Midbrain (tissue), 1 donor: ENCODE results near the gene RANBP1.
"Not testable (repeated sequence)": the region's sequence is repeated elsewhere in the genome, so short reads cannot be mapped to it uniquely, and the experiment has no call there.

Experiments
- DNase-seq: peaks from one replicate; lab custom pipeline; 2025; lab: John Stamatoyannopoulos, UW

Gene RANBP1

GRCh38 chr22:20154602-20155187 lies 38.8 kb downstream of the RANBP1 start:
- DNase-seq: no peak

GRCh38 chr22:20155330-20156041 lies 39.6 kb downstream of the RANBP1 start:
- DNase-seq: peak; percentile 66

GRCh38 chr22:20156042-20156389 lies 40.1 kb downstream of the RANBP1 start:
- no peak for DNase-seq

DNA sequence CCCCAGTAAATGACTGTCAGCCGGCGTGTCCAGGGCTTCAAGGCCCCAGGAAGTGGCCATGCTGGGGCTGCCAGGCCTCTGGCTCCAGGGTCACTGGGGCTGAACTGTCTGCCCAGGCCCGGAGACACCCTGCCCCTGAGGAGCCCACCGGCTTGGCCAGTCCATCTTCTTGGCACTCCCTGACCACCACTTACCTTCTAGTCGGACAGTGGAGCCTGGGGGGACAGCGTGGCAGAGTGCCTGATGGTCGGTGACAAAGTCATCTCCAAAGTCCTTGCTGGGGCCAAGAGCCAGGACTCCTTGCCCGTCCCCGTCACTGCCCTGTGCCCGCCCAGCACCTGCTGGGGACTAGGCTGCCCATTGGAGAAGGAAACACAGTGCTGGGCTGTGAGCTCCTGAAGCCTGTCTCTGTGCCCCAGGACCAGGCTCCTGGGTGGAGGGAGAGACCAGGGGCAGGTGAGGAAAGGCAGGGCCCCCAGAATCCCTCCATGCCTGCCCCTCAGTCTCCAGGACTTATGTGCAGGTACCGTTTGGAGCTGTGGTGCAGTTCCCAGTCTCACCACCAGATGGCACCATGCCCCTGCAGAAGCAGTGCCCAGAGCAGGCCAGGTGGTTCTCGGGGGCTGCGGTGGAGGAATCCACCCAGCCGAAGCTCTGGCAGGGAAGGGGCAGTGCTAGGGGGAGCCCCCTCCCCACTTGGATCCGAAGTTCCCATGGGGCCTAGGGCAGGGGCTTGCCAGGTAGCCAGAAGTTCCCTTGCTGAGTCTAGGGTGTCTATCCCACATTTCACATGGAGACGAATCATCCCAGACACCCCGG lies 40.9 kb downstream of the RANBP1 start:
- DNase-seq: peak; percentile 70

DNA sequence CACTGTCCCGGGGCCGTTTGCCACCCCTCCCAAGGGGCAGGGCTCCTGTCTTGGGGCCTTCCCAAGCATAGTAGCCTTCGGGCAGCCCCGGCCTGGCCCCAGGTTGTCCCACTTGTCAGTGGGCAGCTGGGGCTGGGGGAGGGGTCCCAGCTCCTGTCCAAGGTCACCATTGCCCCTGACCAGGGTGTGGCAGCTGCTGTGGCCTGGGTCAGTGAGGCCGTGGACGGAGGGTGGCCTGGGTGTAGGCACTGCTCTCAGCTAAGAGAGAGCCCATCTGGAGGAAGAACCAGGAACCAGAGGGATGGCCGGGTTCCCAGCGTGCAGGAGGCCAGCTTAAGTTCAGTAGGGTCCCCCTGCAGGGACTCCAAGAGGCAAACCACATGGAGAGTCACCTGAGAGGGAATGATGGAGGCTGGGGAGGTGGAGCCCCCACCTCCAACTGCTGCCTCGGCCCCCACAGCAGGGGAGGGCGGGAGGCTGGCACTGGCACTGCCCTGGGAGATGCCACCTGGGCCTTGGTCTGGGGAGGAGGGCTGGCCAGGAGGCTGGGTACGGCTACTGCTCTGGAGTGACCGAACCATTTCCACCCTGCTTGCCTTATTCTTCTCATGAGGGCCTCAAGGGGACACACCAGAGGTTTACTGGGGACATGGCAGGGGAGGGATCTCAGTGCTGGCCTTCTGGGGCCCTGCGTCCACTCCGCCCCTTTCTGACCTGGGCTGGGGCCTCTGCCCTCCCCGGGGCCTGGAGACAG lies 41.7 kb downstream of the RANBP1 start:
- DNase-seq: no peak

DNA sequence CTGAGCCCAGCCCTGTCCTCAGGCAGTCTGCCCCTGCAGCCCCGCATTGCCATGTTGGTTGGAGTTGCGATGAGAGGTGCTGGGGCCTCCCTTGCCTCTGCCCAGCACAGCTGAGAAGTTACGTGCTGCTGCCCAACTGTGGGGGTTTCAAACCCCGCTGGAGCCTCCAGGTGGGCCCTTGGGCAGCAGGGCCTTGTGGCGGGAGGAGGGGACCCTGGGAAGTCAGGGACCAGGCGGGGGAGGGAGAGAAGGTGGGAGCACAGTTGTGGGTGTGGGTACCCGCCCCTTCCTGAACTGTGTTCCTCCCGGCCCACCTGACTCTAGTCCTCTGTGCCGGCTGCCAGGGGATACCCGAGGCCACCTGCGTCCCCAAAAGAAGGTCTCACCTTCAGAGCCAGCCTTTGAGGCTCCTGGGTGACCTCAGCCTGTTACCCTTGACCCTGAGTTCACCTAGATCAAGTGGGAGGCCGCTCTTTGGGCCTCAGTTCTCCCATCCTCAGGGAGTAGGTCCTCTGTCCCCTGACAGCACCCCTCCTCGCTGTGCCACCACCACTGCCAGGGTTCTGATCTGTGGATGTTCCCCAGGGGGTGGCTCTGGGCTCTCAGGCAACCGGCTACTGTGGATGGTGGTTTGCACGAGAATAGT lies 42.6 kb downstream of the RANBP1 start:
- DNase-seq: no peak

DNA sequence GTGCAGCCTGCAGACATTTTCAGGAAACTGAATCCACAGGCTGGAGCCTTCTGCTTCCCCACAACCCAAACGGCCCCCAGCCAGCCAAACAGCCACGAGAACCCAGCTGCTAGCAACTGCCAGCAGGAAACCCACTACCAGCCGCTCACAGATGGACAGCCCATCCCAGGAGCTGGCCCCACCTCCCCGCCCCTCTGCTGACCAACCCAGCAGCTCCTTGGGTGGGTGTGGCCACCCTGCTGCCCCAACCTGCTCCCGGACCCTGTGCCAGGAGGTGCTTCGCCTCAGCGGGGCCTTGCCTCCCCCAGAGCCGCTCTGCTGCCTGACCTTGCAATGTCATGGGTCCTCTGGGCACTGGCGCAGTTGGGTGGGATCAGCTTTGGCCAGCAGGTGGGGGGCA lies 43.2 kb downstream of the RANBP1 start:
- no peak for DNase-seq

GRCh38 chr22:20159531-20159930 lies 43.6 kb downstream of the RANBP1 start:
- not testable (repeated sequence) for DNase-seq

DNA sequence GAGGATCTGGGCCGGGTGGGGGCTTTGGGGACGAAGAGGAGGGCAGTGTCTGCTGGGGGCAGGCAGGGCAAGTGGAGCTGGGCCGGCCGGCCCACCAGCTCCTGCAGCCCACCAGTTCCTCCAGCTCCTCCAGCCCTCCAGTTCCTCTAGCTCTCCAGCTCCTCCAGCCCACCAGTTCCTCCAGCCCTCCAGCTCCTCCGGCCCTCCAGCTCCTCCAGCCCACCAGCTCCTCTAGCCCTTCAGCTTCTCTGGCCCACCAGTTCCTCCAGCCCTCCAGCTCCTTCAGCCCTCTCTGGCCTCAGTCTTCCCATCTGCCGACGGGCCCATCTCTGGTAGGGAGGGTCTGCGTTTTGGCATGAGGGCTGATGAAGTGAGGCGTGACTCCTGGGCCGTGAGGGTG lies 44.1 kb downstream of the RANBP1 start:
- DNase-seq: no peak

GRCh38 chr22:20164863-20165262 lies 49.0 kb downstream of the RANBP1 start:
- DNase-seq: no peak

DNA sequence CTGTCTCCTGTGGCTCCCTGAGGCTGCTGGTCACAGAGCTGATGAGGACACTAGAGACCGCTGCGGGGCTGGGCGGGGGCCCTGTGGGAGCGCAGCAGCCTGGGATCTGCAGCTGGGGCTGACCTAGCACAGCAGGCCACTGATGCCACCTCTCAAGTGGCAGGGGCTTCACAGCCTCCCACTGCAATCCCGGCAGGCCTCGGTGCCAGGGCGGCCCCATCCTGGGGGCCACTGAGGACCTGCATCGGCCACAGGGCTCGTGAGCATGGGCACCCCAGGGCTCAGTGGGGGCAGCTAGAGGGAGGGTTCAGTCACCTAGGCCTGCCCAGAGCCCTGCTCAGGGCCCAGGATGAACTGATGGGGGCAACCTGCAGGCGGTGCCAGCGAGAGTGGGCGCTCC lies 49.5 kb downstream of the RANBP1 start:
- DNase-seq: no peak

DNA sequence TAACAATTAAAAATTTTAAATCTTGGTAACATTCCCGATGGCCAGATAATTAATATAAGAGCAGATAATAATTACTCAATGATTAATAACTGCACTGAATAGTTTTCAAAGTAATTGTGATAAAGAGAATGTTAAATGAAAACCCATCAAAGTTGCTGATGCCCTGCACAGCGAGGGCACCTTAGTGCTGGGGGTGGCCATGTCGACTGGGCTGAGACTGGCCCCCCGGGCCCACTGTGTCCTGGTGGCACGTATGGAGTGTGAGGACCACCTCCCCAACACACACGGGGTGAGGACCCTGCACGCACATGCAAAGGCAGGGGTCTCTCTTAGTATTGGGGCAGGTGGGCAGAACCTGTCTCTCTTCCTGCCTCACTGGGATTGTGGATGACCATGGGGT lies 50.0 kb downstream of the RANBP1 start:
- DNase-seq: no peak

DNA sequence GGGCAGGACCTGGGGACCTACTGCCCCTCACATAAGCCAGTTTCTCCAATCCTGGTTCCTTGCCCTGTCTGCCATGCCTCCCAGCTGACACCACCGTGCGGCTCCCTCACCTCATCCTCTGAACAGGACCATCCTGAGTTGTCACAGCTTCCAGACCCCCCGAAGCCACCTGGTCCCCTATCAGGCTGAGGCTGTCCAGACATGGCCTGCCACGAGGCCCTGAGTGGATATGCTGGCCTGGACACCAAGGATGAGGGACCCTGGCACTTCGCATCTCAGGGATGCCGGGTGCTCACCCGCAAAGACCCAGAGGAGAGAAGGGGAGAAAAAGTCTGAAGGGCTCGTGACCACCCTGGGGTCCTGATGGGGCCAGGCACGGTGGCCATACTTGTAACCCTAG lies 50.8 kb downstream of the RANBP1 start:
- no peak for DNase-seq

DNA sequence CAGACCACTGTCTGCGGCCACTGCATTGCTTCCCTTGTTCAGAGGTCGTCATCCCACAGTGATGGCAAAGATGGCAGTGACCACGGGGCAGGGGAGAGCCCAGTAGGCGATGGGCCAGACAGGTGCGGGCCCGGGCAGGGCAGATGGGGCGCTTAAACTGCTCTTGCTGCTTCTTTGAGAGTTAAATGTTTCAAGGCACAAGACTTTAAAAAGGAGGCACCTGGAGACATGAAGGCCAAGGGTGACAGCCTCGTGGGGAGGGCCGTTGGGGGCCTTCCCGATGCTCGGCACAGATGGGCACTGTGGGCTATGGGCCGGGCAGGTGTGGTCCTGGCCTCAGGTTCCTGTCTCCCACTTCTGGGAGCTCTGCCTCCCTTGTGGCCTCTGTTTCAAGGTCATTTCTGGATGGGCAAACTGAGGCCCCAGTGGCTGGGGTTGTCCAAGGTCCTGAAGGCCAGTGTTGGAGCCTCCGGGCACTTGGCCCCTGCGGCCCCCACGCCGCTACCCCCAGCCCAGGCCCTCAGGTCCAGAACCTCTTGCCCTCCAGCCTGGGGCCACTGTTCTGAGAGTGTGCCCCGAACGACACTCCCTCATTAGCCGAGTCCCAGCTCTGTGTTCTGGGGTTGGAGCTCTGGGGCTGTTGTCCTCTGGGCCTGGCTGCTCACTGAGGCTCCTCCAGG lies 51.9 kb downstream of the RANBP1 start:
- DNase-seq: no peak

DNA sequence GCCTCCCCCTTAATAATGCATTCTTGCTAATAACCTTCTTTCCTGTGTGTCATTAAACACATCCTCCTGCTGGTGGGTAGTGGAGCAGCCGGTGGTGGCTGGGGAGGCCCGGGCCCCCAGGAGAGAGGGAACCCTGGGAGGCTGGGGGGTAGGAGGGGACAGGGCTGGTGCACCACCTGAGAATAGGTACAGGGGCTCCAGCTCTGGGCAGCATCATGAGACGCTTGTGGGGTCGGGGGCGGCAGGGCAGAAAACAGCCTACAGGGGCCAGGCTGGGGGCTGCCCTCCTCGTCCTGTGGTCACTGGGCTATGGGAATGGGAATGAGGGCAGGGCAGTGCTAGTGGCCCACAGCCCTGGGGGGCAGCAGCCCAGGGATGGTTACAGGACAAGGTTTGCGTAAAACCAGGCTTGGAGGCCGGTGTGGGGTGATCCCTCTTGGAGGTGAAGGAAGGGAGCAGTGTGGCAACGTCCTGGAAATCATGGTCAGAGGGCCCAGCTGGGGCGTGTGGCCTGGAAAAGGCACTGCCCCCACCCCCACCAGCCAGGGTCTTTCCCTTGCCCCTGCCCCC lies 53.4 kb downstream of the RANBP1 start:
- no peak for DNase-seq

GRCh38 chr22:20170170-20170569 lies 54.3 kb downstream of the RANBP1 start:
- DNase-seq: no peak

- no peak for DNase-seq
These were observed 55.6 kb downstream of the RANBP1 start for GRCh38 chr22:20171288-20172140.

DNA sequence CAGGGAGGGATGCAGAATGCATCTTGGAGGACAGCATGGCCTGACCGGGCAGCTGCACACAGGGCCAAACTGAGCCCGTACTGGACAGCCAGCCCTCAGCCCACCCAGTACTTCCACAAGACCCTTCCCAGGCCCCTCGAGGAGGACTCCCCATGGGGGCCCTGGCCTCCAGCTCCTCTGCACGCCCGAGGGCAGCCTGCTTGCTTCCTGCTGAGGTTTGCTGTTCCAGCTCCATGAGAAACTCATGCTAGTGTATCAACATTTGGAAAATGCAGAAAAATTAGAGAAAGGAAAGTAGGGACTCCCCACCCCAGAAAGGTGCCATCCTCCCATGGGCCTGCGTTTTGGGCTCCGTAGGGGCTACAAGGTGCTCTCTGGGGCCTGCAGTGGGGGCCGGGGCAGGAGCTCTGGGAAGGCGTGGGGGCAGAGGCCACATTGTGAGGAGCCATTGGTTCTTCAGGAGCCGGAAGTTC lies 56.3 kb downstream of the RANBP1 start:
- no peak for DNase-seq

GRCh38 chr22:20173246-20173645 lies 57.3 kb downstream of the RANBP1 start:
- no peak for DNase-seq

GRCh38 chr22:20173772-20174171 lies 57.9 kb downstream of the RANBP1 start:
- DNase-seq: no peak
